Measurements from ENCODE around the gene TMEM127. TPM values are rescaled to one million over a fixed set of nuclear protein-coding genes. Genes with fewer than 3 reads are reported as not detected.

Gene TMEM127
- total RNA-seq, 1 experiment from 2014 or later: 31.5 TPM

- DNase-seq (ENCODE audit: unreplicated experiment): no peak
- BruUV-seq (replicated peaks): no TSS peak
- ChIA-PET CTCF (no interaction called here), POLR2A (interaction anchor here (1.1 to 1.8 kb wide), 2 partner anchors 14 to 18 kb away, joined by 4 to 7 read pairs; partner anchors contain the start of gene SNRNP200)
- Mint-ChIP-seq H3K4me3 (ENCODE audit: unreplicated experiment) (no peak overlapping the region), H3K27me3 (ENCODE audit: insufficient read depth, unreplicated experiment) (no peaks in the 10 kb centered on the region), H3K36me3 (ENCODE audit: insufficient read depth, unreplicated experiment) (peaks cover 78% of the 10 kb centered on the region), H3K27ac (ENCODE audit: low read depth, unreplicated experiment) (no peak overlapping the region), H3K9me3 (ENCODE audit: unreplicated experiment) (no peaks in the 10 kb centered on the region), H3K4me1 (ENCODE audit: insufficient read depth, unreplicated experiment) (no peaks in the 10 kb centered on the region)
- intact Hi-C loops (cut with micrococcal nuclease): no loop called here
- TF ChIP-seq CTCF (IDR thresholded peaks at IDR 0.05; ENCODE audit: unreplicated experiment): no peak
Measured at GRCh38 chr2:96287273-96287856, 21.6 kb upstream of the TMEM127 start.

GRCh38 chr2:96276787-96277499, 11.1 kb upstream of the TMEM127 start:
- intact Hi-C loops (cut with micrococcal nuclease): no loop called here
- no peak for DNase-seq (ENCODE audit: unreplicated experiment)
- ChIA-PET POLR2A (no interaction called here), CTCF (interaction anchor here (0.6 to 1.2 kb wide), 2 partner anchors 254 to 284 kb away, joined by 3 to 4 read pairs; no protein-coding TSS in a partner anchor)
- H3K9me3 Mint-ChIP-seq (ENCODE audit: unreplicated experiment): no peaks in the 10 kb centered on the region
- no peaks in the 10 kb centered on the region for H3K27me3 Mint-ChIP-seq (ENCODE audit: insufficient read depth, unreplicated experiment)
- no peak overlapping the region for H3K4me3 Mint-ChIP-seq (ENCODE audit: unreplicated experiment)
- H3K36me3 Mint-ChIP-seq (ENCODE audit: insufficient read depth, unreplicated experiment): peaks cover 86% of the 10 kb centered on the region
- TF ChIP-seq CTCF (IDR thresholded peaks at IDR 0.05; ENCODE audit: unreplicated experiment): no peak
- H3K27ac Mint-ChIP-seq (ENCODE audit: low read depth, unreplicated experiment): no peak overlapping the region
- no TSS peak for BruUV-seq (replicated peaks)
- no peaks in the 10 kb centered on the region for H3K4me1 Mint-ChIP-seq (ENCODE audit: insufficient read depth, unreplicated experiment)

DNA sequence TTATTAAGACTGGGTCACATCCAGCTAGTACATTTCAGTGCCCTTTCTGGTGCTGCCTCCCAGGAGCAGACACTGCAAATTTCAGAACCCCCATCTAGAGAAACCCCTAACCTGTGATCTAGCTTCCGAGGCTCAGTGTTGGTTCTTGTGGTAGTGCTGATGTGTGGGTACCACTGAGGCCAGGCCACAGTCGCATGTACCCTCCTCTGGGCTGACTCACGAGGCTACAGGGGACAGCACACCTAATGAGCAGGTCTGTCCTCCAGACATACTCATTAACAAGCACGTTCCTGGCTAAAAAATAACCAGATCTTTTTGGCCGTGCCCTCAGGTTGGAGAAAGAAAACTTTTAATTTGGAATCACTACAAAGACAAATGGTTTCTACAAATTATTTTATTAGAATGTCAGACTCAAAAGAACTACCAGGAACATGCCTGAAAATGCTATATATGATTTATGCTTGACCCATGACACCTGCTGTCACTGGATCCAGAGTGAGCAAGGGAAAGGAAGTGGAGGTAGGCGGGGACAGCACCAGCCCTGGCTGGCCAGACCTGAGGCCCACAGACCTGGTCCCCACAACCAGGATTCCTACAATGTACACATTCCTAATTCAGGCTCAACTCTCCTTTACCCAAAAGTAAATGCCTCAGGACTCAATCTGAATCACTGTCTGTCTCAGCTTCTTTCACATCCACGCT, 8.7 kb upstream of the TMEM127 start:
- Mint-ChIP-seq H3K4me3 (ENCODE audit: unreplicated experiment) (no peak overlapping the region), H3K4me1 (ENCODE audit: insufficient read depth, unreplicated experiment) (no peaks in the 10 kb centered on the region), H3K27ac (ENCODE audit: low read depth, unreplicated experiment) (no peak overlapping the region), H3K27me3 (ENCODE audit: insufficient read depth, unreplicated experiment) (no peaks in the 10 kb centered on the region), H3K36me3 (ENCODE audit: insufficient read depth, unreplicated experiment) (peaks cover 88% of the 10 kb centered on the region), H3K9me3 (ENCODE audit: unreplicated experiment) (no peaks in the 10 kb centered on the region)
- no peak for TF ChIP-seq CTCF (IDR thresholded peaks at IDR 0.05; ENCODE audit: unreplicated experiment)
- no peak for DNase-seq (ENCODE audit: unreplicated experiment)
- CTCF ChIA-PET: no interaction called here
- intact Hi-C loops (cut with micrococcal nuclease): no loop called here
- BruUV-seq (replicated peaks): TSS peak; percentile 39
- POLR2A ChIA-PET: interaction anchor here (1.3 to 2.1 kb wide), 4 partner anchors 7 to 30 kb away, joined by 3 to 7 read pairs (median 4); partner anchors contain the start of gene SNRNP200

DNA sequence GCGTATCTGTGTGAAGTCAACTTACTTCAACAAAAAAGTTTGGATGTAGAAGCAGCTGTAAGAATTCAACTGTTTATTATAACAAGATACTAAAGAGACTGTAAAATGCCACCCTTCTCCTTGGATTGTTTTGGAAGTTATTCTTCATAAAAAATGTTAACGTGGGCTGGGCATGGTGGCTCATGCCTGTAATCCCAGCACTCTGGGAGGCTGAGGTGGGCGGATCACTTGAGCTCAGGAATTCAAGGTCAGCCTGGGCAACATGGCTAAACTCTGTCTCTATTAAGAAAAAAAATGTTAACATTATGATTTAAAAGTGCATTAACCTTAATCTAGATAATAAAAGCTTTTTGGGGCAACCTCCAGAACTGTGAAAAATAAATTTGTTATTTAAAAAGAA, 8.0 kb upstream of the TMEM127 start:
- no peaks in the 10 kb centered on the region for H3K27me3 Mint-ChIP-seq (ENCODE audit: insufficient read depth, unreplicated experiment)
- ChIA-PET POLR2A (interaction anchor here (0.6 to 2.1 kb wide), 5 partner anchors 8 to 70 kb away, joined by 3 to 7 read pairs (median 5); partner anchors contain the start of gene SNRNP200), CTCF (interaction anchor here (0.6 to 1.4 kb wide), 3 partner anchors 9 to 490 kb away, joined by 3 to 4 read pairs (median 3); no protein-coding TSS in a partner anchor)
- H3K36me3 Mint-ChIP-seq (ENCODE audit: insufficient read depth, unreplicated experiment): peaks cover 89% of the 10 kb centered on the region
- BruUV-seq (replicated peaks): no TSS peak
- no peak overlapping the region for H3K27ac Mint-ChIP-seq (ENCODE audit: low read depth, unreplicated experiment)
- H3K4me3 Mint-ChIP-seq (ENCODE audit: unreplicated experiment): no peak overlapping the region
- no peak for DNase-seq (ENCODE audit: unreplicated experiment)
- H3K4me1 Mint-ChIP-seq (ENCODE audit: insufficient read depth, unreplicated experiment): no peaks in the 10 kb centered on the region
- TF ChIP-seq CTCF (IDR thresholded peaks at IDR 0.05; ENCODE audit: unreplicated experiment): no peak
- intact Hi-C loops (cut with micrococcal nuclease): no loop called here
- H3K9me3 Mint-ChIP-seq (ENCODE audit: unreplicated experiment): no peaks in the 10 kb centered on the region

All from MCF 10A (cell line).